Astrocyte (in vitro differentiated cells and primary cell): ENCODE data around the gene CERS6.
"Not testable (repeated sequence)": the region's sequence is repeated elsewhere in the genome, so short reads cannot be mapped to it uniquely, and the experiment has no call there.

Experiments
- CTCF ChIP-seq: IDR thresholded peaks from 2 replicates; pipeline ENCODE4 v1.5.1; 2011; ENCODE audit warnings: low read depth, mild to moderate bottlenecking, inconsistent platforms, low read length, moderate library complexity; ENCODE audit not compliant: insufficient read depth
- EZH2 ChIP-seq: IDR thresholded peaks from 2 replicates; pipeline ENCODE4 v1.6.1; 2012; ENCODE audit warnings: mild to moderate bottlenecking, low read length, inconsistent platforms; ENCODE audit not compliant: insufficient read depth

- TF ChIP-seq EZH2, CTCF: not testable (repeated sequence)
These were observed 335.1 kb downstream of the CERS6 start for GRCh38 chr2:168791140-168791539.
